GM10248 (cell line): Measurements from ENCODE around the gene PDE3A.

Experiments used
- CTCF ChIA-PET: fragments of 300-600 bp; sonication (Branson Sonifier 250); formaldehyde crosslinking; extraction: SDS; loops from one replicate; lab custom pipeline; 2021; ENCODE audit warnings: antibody characterized with exemption; lab: Yijun Ruan, JAX
- POLR2A ChIA-PET: fragments of 350-650 bp; sonication (Branson Sonifier 250); formaldehyde crosslinking; extraction: SDS; loops from one replicate; lab custom pipeline; 2020; ENCODE audit warnings: antibody characterized with exemption; lab: Yijun Ruan, JAX
- DNase-seq: peaks from one replicate; pipeline ENCODE4 v3.0.0; 2012; ENCODE audit errors: extremely low spot score
- TF ChIP-seq, protein P1 (sequence below): IDR thresholded peaks from 2 replicates; pipeline ENCODE4 v1.5.1; 2012; ENCODE audit warnings: mild to moderate bottlenecking, low read depth; ENCODE audit errors: extremely low read depth, missing control alignments, control extremely low read depth

The PDE3A gene

DNA sequence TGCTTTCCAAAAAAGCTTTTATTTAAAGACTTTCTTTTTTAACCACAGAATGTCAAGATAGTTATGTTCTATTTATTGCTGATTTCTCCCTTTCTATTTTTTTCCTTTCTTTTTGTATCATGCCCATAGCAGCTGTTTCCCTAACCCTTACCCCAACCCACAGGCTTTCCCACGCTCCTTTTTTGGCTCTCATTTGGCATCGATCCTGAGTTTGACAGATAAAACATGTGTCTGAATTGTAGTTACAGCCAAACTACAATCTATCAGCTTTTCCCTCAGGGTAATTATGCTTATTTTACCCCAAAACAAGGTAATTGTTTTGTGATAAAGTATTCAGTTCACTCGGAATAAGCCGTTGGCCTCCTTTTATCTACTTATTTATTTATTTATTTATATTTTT lies 46.7 kb downstream of the PDE3A start:
- ChIA-PET CTCF (no interaction called here), POLR2A (no interaction called here)

DNA sequence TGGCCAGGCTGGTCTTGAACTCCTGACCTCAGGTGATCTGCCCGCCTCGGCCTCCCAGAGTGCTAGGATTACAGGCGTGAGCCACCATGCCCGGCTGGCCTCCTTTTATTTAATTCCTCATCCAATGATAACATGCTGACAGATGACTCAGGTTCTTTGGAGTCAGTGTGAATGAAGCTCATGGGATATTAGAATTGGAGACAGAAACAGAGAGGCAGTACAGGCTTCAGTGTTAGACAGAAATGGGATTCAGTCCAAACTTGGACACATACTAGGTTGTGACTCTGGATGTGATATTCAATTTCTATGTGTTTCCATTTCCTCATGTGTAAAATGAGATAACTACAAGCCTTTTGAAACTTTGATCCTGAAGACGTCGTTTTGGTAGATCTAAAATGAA lies 47.3 kb downstream of the PDE3A start:
- DNase-seq, result no peak
- POLR2A ChIA-PET, result no interaction called here
- TF ChIP-seq, protein P1, sequence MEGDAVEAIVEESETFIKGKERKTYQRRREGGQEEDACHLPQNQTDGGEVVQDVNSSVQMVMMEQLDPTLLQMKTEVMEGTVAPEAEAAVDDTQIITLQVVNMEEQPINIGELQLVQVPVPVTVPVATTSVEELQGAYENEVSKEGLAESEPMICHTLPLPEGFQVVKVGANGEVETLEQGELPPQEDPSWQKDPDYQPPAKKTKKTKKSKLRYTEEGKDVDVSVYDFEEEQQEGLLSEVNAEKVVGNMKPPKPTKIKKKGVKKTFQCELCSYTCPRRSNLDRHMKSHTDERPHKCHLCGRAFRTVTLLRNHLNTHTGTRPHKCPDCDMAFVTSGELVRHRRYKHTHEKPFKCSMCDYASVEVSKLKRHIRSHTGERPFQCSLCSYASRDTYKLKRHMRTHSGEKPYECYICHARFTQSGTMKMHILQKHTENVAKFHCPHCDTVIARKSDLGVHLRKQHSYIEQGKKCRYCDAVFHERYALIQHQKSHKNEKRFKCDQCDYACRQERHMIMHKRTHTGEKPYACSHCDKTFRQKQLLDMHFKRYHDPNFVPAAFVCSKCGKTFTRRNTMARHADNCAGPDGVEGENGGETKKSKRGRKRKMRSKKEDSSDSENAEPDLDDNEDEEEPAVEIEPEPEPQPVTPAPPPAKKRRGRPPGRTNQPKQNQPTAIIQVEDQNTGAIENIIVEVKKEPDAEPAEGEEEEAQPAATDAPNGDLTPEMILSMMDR, result no peak
- CTCF ChIA-PET, result no interaction called here

More for the DNA sequence above, 46.7 kb downstream of the PDE3A start:
- no peak for DNase-seq
- TF ChIP-seq, protein P1, result no peak

DNA sequence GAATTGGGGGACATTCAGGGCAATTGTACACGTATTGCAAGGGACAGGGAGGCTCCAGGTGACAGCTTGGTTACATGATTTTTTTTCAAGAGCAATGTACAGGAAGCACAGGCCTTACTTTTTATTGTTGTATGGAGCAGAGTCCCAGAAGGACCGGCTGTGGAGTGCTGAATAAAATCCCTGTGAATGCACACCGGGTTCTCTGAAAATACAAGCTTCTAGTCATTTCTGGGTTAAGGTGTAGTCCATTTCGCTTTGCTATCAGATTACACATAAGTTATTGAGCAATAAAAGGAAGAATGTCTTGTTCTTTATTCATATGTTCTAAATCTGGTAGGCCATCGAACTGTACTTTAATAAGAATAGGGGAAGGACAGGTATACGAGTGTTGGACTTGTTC lies 52.2 kb downstream of the PDE3A start:
- POLR2A ChIA-PET, result no interaction called here
- CTCF ChIA-PET, result no interaction called here
- no peak for DNase-seq
- TF ChIP-seq, protein P1, result no peak

DNA sequence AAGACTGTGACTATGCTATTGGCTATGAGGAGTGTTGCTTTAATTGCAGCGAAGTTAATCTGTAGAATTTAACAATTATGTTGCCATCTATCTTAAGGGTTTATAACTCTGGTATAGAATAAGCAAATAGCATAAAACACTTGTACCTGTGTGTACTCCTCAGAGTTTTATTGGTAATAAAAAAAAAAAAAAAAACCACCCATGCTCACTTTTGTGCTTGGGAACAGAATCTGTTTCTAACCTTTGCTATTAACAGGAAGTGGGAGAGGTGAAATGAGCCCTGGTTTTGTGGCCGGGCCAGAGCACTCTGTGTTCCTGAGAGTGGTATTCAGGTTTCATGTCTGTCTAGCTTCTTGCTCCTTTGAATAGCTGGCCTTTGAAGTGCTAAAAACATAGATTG lies 53.1 kb downstream of the PDE3A start:
- POLR2A ChIA-PET, result no interaction called here
- CTCF ChIA-PET, result interaction anchor here (1.4 kb wide), 1 partner anchor 8 kb away, joined by 3 read pairs; no protein-coding TSS in a partner anchor
- DNase-seq, result no peak
- TF ChIP-seq, protein P1, result no peak

DNA sequence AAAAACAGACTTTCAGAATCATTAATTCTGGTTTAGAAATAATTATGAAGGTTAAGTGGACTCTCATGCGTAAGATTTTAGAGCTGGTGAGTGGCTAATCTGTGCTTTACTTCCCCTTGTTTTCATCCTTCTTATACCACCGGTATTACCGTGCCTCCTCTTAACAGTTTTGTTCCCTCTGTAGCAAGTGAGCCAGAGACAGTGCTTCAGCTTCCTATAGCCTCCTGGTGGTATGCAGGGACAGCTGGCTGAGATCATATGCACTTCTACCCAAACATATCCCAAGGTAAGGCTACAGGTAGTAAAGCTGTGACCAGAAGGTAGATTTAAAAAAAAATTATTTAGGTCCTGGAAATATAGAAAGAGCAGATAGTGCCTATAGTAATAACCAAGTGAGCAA lies 55.2 kb downstream of the PDE3A start:
- TF ChIP-seq, protein P1, result no peak
- no peak for DNase-seq
- POLR2A ChIA-PET, result no interaction called here
- CTCF ChIA-PET, result no interaction called here

DNA sequence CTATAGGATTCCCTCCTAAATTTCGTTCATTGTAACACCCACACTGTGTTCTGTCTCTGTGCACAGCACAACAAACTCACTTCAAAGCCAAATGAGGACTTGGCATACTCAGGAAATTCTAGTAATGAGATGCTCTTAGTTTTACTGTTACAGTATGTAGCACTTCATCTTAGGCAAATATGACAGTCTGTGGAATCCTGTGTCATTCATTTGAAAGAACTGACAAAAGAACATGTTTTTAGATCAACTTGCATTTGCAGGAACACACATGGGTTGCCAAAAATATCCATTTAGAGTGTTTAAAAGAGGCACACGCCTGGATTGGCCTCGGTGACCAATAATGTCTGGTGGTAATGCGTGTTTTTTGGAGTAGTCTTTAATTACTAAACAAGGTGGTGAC lies 56.5 kb downstream of the PDE3A start:
- TF ChIP-seq, protein P1, result no peak
- POLR2A ChIA-PET, result no interaction called here
- DNase-seq, result no peak
- CTCF ChIA-PET, result no interaction called here

DNA sequence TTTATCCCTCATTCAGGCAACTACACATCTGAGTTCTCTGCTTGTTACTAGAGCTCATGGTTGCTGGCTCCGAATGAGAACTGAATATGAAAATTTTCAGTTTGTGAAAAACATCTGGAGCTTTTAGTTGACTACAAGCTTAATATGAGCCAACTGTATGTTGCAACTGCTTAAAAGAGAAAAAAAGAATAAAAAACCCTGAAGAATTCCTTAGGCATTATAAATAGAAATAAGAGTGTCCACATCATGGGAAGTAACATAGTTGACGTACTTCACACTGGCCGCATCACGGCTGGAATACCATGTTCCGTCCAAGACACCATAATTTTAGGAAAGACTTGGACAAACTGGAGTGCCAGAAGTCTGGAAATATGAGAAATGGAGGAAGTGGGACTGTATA lies 57.9 kb downstream of the PDE3A start:
- CTCF ChIA-PET, result no interaction called here
- POLR2A ChIA-PET, result no interaction called here
- TF ChIP-seq, protein P1, result no peak
- DNase-seq, result no peak
